PFSK-1 (cell line): Measurements from ENCODE around the gene NAALADL2.

Experiments used
- FOXP2 ChIP-seq: optimal IDR thresholded peaks from 2 replicates; pipeline ENCODE3; 2011; ENCODE audit warnings: borderline replicate concordance, control low read depth, inconsistent platforms; ENCODE audit not compliant: insufficient read depth; ENCODE audit errors: extremely low read length, extremely low read depth
- POLR2AphosphoS5 ChIP-seq: IDR thresholded peaks from 2 replicates; pipeline ENCODE4 v1.6.1; 2012; ENCODE audit warnings: low read depth, mild to moderate bottlenecking, control low read depth, low read length, moderate library complexity
- SIN3A ChIP-seq: IDR thresholded peaks from 2 replicates; pipeline ENCODE4 v1.6.1; 2012; ENCODE audit warnings: mild to moderate bottlenecking, low read length, moderate library complexity, borderline replicate concordance; ENCODE audit not compliant: insufficient read depth
- TAF1 ChIP-seq: IDR thresholded peaks from 2 replicates; pipeline ENCODE4 v1.6.1; 2012; ENCODE audit warnings: low read length, control low read depth, borderline replicate concordance; ENCODE audit not compliant: insufficient read depth
- TF ChIP-seq, protein P1 (sequence below), 2 experiments: IDR thresholded peaks; 2 replicates each; pipeline versions ENCODE4 v1.6.1 to v1.8.0; 2011 to 2012; ENCODE audit warnings: low read depth in 2 of 2, low read length in 2 of 2, control low read depth in 1 of 2, inconsistent platforms in 1 of 2, mild to moderate bottlenecking in 1 of 2, moderate library complexity in 1 of 2; ENCODE audit not compliant: insufficient read depth in 1 of 2

The NAALADL2 gene

DNA sequence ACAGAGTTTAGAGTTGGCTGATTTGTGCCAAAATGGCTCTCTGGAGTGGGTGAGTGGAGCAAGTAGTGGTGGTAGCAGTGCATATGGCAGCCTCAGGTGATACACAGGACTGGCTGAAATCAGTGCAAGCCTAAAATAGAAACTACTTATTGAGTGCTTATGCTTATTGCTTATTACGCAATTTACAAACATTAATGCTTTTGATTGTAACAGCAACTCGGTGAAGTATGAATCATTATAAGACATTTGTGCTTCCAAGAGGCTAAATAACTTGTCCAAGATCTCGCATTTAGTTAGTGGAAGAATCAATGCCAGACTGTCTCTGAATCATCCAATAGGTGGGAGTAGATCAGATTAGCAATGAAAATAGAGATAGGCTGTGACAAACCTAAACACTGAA, 353.8 kb downstream of the NAALADL2 start:
- TF ChIP-seq, protein P1, sequence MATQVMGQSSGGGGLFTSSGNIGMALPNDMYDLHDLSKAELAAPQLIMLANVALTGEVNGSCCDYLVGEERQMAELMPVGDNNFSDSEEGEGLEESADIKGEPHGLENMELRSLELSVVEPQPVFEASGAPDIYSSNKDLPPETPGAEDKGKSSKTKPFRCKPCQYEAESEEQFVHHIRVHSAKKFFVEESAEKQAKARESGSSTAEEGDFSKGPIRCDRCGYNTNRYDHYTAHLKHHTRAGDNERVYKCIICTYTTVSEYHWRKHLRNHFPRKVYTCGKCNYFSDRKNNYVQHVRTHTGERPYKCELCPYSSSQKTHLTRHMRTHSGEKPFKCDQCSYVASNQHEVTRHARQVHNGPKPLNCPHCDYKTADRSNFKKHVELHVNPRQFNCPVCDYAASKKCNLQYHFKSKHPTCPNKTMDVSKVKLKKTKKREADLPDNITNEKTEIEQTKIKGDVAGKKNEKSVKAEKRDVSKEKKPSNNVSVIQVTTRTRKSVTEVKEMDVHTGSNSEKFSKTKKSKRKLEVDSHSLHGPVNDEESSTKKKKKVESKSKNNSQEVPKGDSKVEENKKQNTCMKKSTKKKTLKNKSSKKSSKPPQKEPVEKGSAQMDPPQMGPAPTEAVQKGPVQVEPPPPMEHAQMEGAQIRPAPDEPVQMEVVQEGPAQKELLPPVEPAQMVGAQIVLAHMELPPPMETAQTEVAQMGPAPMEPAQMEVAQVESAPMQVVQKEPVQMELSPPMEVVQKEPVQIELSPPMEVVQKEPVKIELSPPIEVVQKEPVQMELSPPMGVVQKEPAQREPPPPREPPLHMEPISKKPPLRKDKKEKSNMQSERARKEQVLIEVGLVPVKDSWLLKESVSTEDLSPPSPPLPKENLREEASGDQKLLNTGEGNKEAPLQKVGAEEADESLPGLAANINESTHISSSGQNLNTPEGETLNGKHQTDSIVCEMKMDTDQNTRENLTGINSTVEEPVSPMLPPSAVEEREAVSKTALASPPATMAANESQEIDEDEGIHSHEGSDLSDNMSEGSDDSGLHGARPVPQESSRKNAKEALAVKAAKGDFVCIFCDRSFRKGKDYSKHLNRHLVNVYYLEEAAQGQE (IDR thresholded peaks at IDR 0.05; ENCODE audit: insufficient read depth in 1 of 2, low read depth in 2 of 2, low read length in 2 of 2) = no peak
- TF ChIP-seq FOXP2 (no peak), POLR2AphosphoS5 (no peak), SIN3A (no peak), TAF1 (no peak)

DNA sequence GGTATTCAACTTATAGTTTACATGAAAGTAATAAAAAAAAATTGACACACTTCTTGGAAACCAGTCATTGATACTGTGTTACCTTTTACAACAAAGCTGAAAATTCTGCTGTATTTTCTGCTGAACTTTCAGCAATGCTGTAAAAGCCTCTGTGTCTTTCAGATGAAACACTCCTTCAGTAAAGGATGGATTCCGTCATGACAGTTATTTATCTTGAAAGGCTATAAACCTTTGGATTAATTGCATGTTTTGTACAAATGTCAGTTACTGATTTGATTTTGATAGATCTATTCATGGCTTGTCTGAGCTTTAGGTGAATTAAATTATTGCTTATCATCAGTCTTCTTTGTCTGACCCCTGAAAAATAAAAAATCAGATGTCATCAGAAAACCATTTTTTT, 355.1 kb downstream of the NAALADL2 start:
- TF ChIP-seq TAF1 = no peak
- TF ChIP-seq FOXP2 = no peak
- TF ChIP-seq, protein P1 (IDR thresholded peaks at IDR 0.05; ENCODE audit: insufficient read depth in 1 of 2, low read depth in 2 of 2, low read length in 2 of 2) = no peak
- TF ChIP-seq POLR2AphosphoS5 = no peak
- no peak for TF ChIP-seq SIN3A

DNA sequence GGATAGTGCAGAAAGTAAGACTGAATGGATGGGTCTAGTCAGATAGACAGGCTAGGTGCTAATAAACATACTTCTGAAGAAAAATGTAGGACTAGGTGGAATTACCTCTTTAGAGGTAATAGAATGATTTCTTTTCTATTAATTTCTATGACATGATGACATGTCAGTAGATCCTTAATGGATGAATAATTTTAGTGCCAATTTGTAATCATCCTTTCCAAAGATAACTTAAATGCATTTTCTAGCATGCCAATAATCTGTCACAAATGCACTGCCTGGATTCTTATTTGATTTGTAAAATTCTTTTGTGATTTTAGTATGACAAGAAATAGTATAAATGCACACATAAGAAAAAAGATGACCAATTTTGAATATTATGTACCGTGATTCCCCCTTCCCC, 356.7 kb downstream of the NAALADL2 start:
- TF ChIP-seq FOXP2 (no peak), TAF1 (no peak), POLR2AphosphoS5 (no peak), SIN3A (no peak)
- TF ChIP-seq, protein P1 (IDR thresholded peaks at IDR 0.05; ENCODE audit: insufficient read depth in 1 of 2, low read depth in 2 of 2, low read length in 2 of 2) = no peak

DNA sequence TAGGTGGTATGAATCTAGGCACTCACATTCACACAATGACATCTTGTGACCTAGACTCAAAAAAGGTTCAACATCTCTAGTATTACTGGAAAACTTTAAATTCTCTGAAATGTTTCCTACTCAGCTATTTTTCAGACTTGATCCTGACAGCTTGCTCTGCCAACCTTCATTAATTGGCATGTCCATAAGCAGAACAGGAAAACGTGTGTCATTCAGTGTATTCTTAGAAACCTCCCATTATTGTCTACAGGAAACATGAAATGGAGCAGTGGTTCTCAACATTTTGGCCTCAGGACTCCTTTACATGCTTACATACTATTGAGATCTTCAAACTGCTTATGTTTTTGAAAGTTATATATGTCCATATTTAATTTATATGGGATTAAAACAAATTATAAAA, 363.2 kb downstream of the NAALADL2 start:
- TF ChIP-seq POLR2AphosphoS5 (no peak), TAF1 (no peak), SIN3A (no peak), FOXP2 (no peak)
- TF ChIP-seq, protein P1 (IDR thresholded peaks at IDR 0.05; ENCODE audit: insufficient read depth in 1 of 2, low read depth in 2 of 2, low read length in 2 of 2) = no peak

DNA sequence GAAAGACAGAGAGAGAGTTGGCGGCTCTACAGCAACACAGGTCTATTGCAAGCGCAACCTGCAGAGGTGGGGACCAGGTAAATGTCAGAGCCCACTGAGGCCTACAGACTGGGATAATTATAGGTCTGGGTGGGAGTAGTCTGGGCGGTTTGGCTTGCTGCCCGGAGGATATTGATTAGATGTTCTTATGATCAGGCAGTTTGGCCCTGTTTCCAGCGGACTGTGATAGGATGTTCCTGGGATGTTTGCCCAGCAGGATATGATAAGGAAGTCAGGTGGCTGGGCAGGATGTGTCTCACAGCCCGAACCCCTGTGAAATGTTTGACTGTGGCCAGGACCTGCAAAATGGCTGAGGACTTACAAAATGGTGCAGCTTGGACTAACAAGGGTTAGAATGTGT, 364.9 kb downstream of the NAALADL2 start:
- TF ChIP-seq TAF1 (no peak), POLR2AphosphoS5 (no peak), FOXP2 (no peak)
- TF ChIP-seq, protein P1 (IDR thresholded peaks at IDR 0.05; ENCODE audit: insufficient read depth in 1 of 2, low read depth in 2 of 2, low read length in 2 of 2) = no peak
